T-helper 2 cell (primary cell): ENCODE results near the gene MEAK7.

Experiments used
- DNase-seq, 5 experiments: peaks; one replicate each; pipeline versions ENCODE4 v3.0.0 to v3.0.0-alpha.2; 2012 to 2022

Gene MEAK7

DNA sequence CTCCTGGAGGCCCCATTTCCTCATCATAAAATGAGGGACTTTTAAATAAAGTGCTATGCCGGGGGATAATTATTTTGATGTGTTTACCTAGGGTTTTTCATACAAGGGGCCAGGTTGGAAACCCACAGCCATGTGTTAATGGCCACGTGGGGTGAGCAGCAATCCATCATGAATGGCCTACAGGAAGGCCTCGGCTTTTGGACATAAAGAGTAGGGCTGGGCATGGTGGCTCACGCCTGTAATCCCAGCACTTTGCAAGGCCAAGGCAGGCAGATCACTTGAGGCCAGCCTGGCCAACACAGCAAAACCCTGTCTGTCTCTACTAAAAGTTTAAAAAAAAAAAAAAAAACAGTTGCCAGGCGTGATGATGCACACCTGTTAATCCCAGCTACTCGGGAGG, 40.3 kb downstream of the MEAK7 start:
- no peak for DNase-seq

DNA sequence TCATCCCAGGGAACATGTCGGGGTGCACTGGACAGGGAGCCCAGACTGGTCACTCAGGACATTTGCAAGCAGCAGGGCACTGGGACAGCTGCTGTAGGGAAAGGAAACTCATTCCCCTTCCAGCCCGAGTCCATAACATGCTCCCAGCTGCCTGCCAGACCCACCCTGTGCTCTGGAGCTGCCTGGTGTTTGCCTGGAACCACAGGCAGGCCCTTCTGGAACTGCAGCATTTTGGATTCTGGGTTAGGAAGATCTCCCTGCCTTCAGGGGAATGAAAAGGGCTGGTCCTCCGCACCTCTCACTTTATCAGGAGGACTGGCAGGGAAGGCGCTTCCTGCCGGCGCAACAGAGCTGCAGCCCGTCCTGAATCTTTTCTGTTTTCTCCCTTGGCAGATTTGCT, 41.2 kb downstream of the MEAK7 start:
- DNase-seq, result no peak

- no peak for DNase-seq
Observed at GRCh38 chr16:84462296-84463210, 41.9 kb downstream of the MEAK7 start.

- DNase-seq, result no peak
Observed at GRCh38 chr16:84461413-84462295, 42.8 kb downstream of the MEAK7 start.

DNA sequence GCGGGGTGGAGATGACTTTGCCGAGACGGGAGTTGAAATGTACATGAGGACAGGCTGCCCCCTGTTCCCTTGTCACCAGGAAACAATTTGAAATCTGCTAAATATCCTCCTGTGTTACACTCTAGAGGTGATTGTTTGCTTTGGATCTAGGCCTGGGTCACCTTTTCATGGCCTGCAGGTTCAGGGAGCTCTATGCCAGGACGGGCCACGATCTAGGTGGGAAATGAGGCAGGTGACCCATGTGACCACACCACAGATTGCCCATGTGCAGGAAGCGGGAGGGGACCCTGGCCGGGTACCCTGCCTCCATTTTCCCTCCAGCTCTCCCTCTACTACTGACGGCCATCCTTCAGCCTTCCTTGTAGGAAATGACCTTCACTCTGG, 43.4 kb downstream of the MEAK7 start:
- no peak for DNase-seq

GRCh38 chr16:84460406-84461028, 43.9 kb downstream of the MEAK7 start:
- DNase-seq, result no peak

- DNase-seq, result no peak
Observed at GRCh38 chr16:84459941-84460405, 44.5 kb downstream of the MEAK7 start.

- no peak for DNase-seq
Observed at GRCh38 chr16:84459533-84459894, 44.9 kb downstream of the MEAK7 start.

- no peak for DNase-seq
Observed at GRCh38 chr16:84458606-84459532, 45.6 kb downstream of the MEAK7 start.

DNA sequence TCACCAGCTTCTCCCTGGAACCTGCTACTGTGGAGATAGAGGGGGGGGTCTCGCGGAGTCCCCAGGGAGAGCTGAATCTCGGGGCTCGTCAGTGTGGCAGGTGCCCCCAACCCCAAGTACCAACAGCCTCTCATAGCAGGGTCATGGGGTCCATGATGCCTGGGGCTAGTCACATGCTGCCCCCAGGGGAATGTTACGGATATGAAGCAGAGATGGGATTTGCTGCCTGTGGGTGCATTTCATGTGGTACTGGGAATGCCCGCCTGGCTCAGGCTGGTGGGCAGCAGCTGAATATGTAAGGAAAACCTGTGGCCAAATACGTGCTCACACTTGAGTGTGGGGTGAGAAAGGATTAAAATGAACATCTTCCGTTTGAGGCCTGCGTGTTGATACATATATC, 49.4 kb downstream of the MEAK7 start:
- no peak for DNase-seq
